GM08714 (cell line): ENCODE measurements around the gene ADAMTS17.

Experiments used
- H3K4me3 ChIP-seq: fragments of 200-500 bp; sonication (Bioruptor generic); 2 replicates; pipeline ENCODE4 v1.5.1; 2014; ENCODE audit warnings: mild to moderate bottlenecking, low read length, inconsistent platforms
- ZNF274 ChIP-seq: IDR thresholded peaks from 2 replicates; pipeline ENCODE4 v1.6.1; 2012; ENCODE audit warnings: mild to moderate bottlenecking, low read depth, low read length

ADAMTS17 gene

DNA sequence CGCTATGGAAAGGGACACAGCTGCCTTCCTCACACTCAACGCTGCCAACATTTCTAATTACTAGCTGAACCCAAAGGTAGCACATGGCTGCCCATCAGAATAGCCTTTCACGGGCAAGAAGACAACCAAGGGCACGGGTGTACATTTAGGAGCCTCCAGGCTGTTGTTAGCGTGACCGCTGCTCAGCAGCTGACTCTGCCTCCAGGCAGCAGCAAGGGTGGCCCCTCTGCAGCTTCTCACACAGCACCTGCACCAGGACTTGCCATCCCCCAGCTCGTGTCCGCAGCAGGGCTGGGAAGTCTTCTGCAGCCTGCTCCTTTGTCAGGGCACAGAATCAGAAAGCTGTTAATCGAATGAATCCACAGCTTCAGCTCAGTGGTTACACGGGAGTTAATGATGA is 146.8 kb downstream of the ADAMTS17 start:
- no peak overlapping the region for H3K4me3 ChIP-seq
- TF ChIP-seq ZNF274, result no peak

DNA sequence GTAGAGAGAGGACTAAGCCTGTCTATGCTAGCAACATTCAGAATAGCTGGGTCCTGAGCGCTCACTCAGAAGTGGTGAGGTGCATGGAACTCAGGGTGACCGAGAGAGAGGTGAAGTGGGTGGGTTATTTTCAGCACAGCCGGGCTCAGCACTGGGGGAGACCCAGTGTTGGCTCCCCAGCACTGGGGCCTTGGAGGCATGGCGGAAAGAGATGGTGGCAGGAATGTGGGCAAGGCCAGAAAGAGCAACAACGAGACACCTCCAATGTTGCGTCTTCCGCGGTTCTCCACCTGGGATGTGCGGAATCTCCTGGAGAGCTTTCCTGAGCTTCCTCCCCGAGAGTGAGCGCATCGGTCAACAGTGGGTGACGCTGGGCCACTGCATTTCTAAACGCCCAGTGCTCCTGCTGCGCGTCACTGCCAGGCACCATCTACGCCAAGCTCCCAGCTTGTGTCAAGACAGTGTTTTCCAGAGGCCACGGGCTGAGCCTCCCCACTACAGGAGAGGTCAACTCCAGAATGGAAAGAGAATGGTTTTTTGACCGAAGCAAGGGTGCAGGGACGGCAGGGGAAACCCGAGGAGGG is 148.4 kb downstream of the ADAMTS17 start:
- TF ChIP-seq ZNF274, result no peak
- no peak overlapping the region for H3K4me3 ChIP-seq

DNA sequence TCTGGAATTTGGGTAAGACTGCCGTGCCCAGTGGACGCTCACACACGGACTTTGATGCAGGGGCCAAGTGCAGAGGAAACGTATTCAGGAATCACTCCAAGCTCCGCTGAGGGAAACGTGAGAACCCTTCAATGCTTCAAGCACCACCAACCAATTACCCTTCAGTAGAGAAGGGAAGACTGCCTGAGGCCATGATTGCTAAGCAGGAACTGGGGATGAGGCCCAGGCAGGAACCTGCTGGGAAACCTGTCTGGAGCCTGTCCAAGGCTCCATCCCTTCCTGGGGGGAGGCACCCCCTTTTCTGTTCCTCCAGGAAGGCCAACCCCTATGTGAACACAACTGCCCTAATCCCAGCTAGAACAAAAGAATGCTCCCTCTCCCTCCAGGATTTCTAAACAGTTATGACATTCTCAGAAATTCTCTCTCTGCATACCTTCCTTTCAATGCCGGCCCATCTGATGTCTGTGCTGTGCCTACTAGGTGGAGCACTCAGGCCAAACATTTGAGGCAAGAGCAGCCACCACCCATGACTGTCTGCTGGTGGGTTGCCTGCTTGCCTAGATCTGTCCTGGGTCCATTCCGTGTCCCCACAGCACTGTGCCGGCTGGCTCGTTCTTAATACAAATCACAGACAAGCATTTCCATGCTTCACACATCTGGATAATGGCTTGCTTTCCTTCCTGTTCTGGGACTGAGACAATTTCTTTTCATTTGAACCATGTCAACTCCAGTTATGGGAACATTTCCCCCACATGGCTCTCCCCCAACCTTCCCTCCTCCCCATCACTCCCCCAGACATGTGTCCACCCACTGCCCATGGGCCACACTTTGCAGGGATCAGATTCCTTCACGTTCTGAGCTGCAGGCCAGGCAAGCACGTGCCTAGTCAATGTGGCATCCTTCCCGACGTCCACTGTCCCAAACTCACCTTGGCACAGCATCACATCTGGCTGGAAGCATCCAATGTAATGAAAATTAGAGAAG is 149.4 kb downstream of the ADAMTS17 start:
- no peak for TF ChIP-seq ZNF274
- H3K4me3 ChIP-seq, result no peak overlapping the region

DNA sequence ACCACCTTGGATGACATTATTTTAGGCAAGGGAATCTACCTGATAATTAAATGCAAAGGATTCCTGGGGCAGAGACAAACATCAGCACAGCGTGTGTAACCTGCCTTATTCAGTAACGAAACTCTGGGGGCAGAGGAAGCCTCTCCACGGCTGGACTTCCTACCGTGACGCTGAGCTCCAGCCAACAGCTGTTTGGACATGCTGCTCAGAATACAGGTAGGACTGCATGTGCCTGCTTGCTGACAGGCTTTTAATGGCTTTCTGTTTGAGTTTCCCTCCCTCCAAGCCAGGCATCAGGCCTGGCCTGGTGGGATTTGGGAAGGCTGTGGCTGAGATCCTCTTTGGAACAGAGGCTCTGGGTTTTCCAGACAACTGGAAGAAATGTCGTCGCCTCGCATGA is 150.6 kb downstream of the ADAMTS17 start:
- no peak overlapping the region for H3K4me3 ChIP-seq
- no peak for TF ChIP-seq ZNF274

DNA sequence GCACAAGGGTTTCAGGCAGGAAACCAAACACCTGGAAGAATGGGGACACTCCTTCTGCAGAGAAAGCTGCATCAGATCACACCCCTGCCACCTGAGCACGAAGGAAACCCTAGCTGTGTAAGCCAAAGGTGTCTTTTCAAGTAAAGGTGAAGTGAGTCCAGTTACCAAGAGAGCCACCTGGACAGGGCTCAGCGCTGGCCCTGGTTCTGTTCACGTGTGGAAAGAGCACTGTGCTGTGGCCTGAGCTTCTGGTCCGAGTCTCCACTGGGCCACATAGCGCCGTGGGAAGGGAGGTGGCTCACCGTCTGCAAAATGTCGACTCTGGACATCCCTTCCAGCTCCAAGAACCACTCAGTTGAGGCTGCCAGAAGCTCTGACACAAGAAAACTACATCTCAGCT is 151.1 kb downstream of the ADAMTS17 start:
- H3K4me3 ChIP-seq, result no peak overlapping the region
- TF ChIP-seq ZNF274, result no peak

DNA sequence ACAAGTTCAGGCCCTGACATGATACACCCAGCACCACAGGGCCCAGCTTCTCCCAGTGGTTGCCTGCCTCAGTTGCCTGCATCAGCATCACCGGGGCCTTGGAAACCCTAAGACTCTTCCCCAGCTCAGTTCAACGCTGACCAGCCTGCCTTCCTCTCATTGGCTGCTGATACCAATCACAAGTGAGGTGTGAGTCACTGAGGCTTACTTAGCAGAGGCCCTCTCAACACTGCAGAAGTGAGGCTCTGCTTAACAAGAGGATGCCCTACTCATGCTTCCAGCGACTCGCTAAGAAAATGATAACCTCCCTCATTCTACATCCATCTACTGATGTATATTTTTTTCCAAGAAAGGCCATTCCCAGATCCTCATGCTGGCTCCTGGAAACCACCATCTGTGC is 151.9 kb downstream of the ADAMTS17 start:
- H3K4me3 ChIP-seq, result no peak overlapping the region
- no peak for TF ChIP-seq ZNF274

DNA sequence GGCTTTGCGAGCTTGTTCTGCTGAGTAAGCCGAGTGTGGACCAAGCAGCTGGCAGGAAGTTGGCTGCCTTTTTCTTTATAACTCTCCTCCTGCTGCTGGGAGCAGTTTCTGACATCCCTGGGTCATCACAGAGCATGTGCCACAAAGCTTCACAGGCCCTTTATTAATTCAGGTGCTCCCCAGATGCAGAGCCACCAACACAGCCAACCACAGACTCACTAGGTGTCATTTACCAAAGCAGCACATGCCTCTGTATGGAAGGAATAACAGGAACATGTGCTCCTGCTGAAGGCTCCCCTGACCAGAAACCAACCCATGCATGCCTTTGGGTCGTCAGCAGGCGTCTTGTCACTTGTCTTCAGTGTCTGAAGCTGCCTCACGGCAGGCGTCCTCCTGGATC is 152.5 kb downstream of the ADAMTS17 start:
- TF ChIP-seq ZNF274, result no peak
- H3K4me3 ChIP-seq, result no peak overlapping the region

DNA sequence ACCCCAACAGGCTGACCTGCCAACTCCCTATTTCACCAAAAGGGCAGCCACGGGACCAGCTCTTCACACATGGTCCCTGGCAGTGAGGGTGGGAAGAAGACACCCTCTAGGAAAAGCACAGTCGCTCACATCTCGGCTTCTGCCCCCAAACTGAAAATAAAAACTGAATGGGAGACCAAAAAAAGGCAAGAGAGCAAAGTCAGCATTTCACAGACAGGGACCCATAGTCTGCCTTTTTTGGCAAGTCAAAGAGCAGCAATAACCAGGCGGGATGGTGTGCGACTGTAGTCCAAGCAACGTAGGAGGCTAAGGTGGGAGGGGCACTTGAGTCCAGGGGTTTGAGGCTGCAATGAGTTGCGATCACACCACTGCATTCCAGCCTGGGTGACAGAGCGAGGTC is 154.1 kb downstream of the ADAMTS17 start:
- H3K4me3 ChIP-seq, result no peak overlapping the region
- TF ChIP-seq ZNF274, result no peak

DNA sequence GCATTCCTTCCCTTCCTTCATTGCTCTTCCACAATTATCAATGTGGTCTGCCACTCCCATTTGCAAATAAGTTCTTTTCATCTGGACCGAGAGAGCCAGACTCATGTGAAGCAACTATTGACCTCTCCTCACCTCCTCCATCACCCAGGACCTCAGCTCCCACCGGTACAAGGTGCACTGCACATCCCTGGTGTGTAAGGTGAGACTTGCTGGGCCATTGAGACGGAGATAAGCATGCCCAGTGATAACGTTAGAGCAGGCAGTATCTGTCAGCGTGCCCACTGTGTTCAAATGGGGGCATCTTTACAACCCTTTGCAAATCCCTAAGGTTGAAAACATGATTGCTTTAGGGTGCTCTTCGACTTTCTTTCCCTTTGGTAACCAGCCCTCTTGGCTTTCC is 154.8 kb downstream of the ADAMTS17 start:
- H3K4me3 ChIP-seq, result no peak overlapping the region
- no peak for TF ChIP-seq ZNF274

DNA sequence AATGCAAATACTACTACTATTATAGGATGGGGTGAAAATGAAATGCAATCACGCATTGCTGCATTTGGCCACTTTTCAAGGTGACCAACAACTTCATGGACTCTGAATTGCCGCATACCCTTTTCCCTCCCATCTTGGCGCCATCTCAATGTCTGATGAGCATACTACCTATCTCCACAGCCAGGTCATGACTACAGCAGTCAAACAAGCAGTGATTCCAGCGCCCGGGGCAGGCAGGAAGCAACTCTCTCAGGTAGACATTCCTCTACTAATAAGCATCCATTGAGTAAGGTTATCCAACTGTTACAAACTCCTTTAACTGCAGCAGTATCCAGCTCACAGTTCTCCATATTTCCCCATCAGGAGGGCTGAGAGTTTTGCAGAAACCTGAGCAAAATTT is 155.4 kb downstream of the ADAMTS17 start:
- no peak overlapping the region for H3K4me3 ChIP-seq
- no peak for TF ChIP-seq ZNF274

DNA sequence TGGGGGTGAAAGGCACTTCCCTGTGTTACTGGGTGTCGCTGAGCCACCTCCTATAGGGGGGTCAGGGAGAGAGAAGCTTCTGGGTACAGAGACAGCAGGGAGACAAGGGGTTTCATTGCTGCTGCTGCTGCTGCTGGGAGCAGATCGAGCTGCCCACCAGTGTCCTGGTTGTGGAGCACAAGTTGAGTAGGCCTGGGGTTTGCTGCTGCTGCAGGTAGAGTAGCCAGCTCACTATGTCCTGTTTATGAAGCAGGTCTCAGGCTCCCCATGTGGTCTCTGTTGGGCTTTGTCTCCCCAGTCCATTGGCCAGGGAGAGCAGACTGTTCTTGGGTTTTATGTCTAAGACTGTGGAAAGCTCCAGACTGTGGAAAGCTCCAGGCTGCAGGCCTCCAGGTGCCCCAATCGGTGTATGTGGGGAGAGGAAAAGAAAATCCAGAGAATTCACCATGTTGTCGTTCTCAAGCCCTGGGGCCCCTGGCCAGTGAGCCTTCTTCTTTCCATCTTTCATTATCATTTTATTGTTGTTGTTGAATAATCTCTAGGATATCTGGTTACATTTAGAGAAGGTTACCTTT is 157.8 kb downstream of the ADAMTS17 start:
- TF ChIP-seq ZNF274, result no peak

DNA sequence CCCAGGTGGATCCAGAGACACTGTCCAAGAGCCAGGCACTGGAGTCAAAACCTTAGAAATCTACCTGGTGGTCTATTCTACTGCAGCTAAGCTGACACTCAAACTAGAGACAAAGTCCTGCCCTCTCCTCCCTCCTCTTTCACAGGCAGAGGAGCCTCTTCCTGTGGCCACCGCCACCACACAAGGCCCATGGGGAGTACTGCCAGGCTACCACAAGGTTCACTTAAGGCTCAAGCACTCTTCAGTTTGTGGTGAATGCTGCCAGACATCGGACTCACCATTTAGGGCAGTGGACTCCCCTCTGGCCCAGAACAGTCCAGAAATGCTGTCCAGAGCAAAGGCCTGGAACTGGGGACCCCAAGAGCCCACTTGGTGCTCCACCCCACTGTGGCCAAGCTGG is 160.9 kb downstream of the ADAMTS17 start:
- H3K4me3 ChIP-seq, result no peak overlapping the region
- TF ChIP-seq ZNF274, result no peak

More for the DNA sequence above, 157.8 kb downstream of the ADAMTS17 start:
- no peak overlapping the region for H3K4me3 ChIP-seq

DNA sequence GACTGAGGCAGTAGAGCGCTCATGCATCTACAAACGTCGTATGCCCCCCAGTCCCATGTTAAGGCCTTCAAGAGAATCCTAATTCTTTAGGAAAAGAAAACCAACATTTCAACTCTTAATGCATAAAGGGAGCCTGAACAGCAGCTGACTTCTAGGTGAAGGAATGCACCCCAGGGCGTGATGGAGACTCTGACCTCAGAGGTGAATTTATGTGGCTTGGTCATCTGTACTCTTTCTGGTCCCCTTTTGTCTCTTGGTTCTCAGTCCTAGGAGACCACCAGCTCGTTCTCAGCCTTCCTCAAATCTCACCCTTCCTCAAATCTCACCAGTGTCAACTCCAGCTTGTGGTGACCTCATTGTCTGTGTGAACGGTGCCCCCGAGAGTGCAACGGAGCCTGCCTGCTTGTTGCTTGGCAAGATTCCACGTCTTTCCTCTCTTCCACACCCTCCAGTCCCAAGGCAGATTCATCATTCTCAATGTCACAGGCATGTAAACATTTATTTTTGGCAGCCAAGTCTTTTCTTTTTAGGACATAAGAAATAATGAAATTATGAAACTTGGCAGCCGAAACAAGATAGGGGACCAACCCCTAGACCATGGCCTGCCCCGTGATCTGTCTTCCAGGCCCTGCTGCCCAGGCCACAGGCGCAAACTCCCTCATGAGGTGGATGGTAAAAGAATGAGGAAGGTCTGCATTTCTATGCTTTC is 166.2 kb downstream of the ADAMTS17 start:
- H3K4me3 ChIP-seq, result no peak overlapping the region
- no peak for TF ChIP-seq ZNF274

DNA sequence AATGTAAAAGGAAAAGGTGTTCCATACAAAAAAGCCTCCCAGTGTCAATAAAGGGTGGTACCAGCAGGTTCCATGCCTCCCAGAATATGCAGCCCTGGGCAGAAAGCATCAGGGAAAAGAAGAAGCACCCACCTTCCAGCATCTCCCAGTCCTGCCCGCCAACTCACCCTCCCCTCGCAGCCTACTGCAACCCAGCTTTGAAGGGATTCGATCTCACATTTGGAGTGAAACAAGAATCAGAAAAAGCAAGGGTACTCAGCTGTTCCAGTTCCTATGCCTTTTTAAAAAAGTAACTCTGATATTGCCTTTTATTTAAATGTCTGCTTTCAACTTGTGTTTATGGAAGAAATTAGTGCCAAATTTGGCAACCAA is 166.9 kb downstream of the ADAMTS17 start:
- TF ChIP-seq ZNF274, result no peak
- no peak overlapping the region for H3K4me3 ChIP-seq
